ENCODE results near the gene CRNN.

Gene CRNN

GRCh38 chr1:152415454-152416227 is 1.6 kb upstream of the CRNN start:
- no peak for DNase-seq

GRCh38 chr1:152412756-152413155 is 1.3 kb downstream of the CRNN start:
- DNase-seq = no peak

GRCh38 chr1:152411134-152411533 is 2.9 kb downstream of the CRNN start:
- DNase-seq = no peak

GRCh38 chr1:152410599-152410998 is 3.5 kb downstream of the CRNN start:
- no peak for DNase-seq

- DNase-seq = no peak
Observed at GRCh38 chr1:152410028-152410427, 4.0 kb downstream of the CRNN start.

GRCh38 chr1:152408664-152409063 is 5.4 kb downstream of the CRNN start:
- no peak for DNase-seq

- DNase-seq = no peak
Observed at GRCh38 chr1:152398812-152399698, 15.0 kb downstream of the CRNN start.

- no peak for DNase-seq
Observed at GRCh38 chr1:152397474-152397873, 16.6 kb downstream of the CRNN start.

- no peak for DNase-seq
Observed at GRCh38 chr1:152394151-152394550, 19.9 kb downstream of the CRNN start.

GRCh38 chr1:152392909-152393308 is 21.2 kb downstream of the CRNN start:
- no peak for DNase-seq

GRCh38 chr1:152388889-152389288 is 25.2 kb downstream of the CRNN start:
- DNase-seq = no peak

- no peak for DNase-seq
Observed at GRCh38 chr1:152386940-152387339, 27.1 kb downstream of the CRNN start.

GRCh38 chr1:152380932-152381331 is 33.1 kb downstream of the CRNN start:
- DNase-seq = no peak

- DNase-seq = no peak
Observed at GRCh38 chr1:152374451-152374850, 39.6 kb downstream of the CRNN start.

- no peak for DNase-seq
Observed at GRCh38 chr1:152372672-152373071, 41.4 kb downstream of the CRNN start.

GRCh38 chr1:152367436-152367835 is 46.6 kb downstream of the CRNN start:
- DNase-seq = no peak

GRCh38 chr1:152359906-152360305 is 54.2 kb downstream of the CRNN start, which contains the start of gene FLG2:
FLG2 (minus strand) TSS chr1:152360006; CDS start chr1:152358884, 1,122 bp downstream.
- no peak for DNase-seq

Data from NCI-H2227 treated with DMSO at 0.1 percent for 48 hours (cell line).